Type B pancreatic cell (in vitro differentiated cells): ENCODE data around the gene ARAP1. TPM values are rescaled to one million over a fixed set of nuclear protein-coding genes. Genes with fewer than 3 reads are reported as not detected.

Source experiments
- DNase-seq: peaks from one replicate; pipeline ENCODE4 v3.0.0; 2021; ENCODE audit warnings: mixed read lengths; ENCODE audit not compliant: unreplicated experiment; ENCODE audit errors: extremely low spot score
- H3K27ac Mint-ChIP-seq: 2 replicates; pipeline ENCODE4 v1.8.0; 2021; ENCODE audit warnings: mild to moderate bottlenecking, mixed read lengths
- H3K27me3 Mint-ChIP-seq: 2 replicates; pipeline ENCODE4 v1.8.0; 2021; ENCODE audit warnings: mixed read lengths
- H3K36me3 Mint-ChIP-seq: 2 replicates; pipeline ENCODE4 v1.8.0; 2021; ENCODE audit warnings: mixed read lengths
- H3K4me1 Mint-ChIP-seq: one replicate; pipeline ENCODE4 v1.8.0; 2021; ENCODE audit warnings: mixed read lengths; ENCODE audit not compliant: unreplicated experiment
- H3K4me3 Mint-ChIP-seq: 2 replicates; pipeline ENCODE4 v1.8.0; 2021; ENCODE audit warnings: mild to moderate bottlenecking, mixed read lengths
- H3K9me3 Mint-ChIP-seq: 2 replicates; pipeline ENCODE4 v1.8.0; 2021; ENCODE audit warnings: mixed read lengths
- CTCF ChIP-seq: fragments of 200-600 bp; sonication (generic); conservative IDR thresholded peaks from 2 replicates; pipeline ENCODE4 v1.5.0; 2021; ENCODE audit warnings: antibody characterized with exemption, mild to moderate bottlenecking
- total RNA-seq: library from RNA; stranded (reverse); gene quantifications from 2 replicates; pipeline ENCODE4 v1.2.1, GENCODE V29; 2021; ENCODE audit warnings: low replicate concordance

Gene ARAP1
- total RNA-seq, 1 donor from 2014 or later = 80.5 TPM

- TF ChIP-seq CTCF = no peak
- H3K4me3 Mint-ChIP-seq = no peak overlapping the region
- H3K9me3 Mint-ChIP-seq = no peaks in the 10 kb centered on the region
- no peaks in the 10 kb centered on the region for H3K27me3 Mint-ChIP-seq
- H3K27ac Mint-ChIP-seq = peak overlapping the region; percentile 73
- no peaks in the 10 kb centered on the region for H3K36me3 Mint-ChIP-seq
- no peak for DNase-seq
- peaks cover 48% of the 10 kb centered on the region for H3K4me1 Mint-ChIP-seq
Observed at GRCh38 chr11:72768581-72768980, 16.4 kb upstream of the ARAP1 start.

DNA sequence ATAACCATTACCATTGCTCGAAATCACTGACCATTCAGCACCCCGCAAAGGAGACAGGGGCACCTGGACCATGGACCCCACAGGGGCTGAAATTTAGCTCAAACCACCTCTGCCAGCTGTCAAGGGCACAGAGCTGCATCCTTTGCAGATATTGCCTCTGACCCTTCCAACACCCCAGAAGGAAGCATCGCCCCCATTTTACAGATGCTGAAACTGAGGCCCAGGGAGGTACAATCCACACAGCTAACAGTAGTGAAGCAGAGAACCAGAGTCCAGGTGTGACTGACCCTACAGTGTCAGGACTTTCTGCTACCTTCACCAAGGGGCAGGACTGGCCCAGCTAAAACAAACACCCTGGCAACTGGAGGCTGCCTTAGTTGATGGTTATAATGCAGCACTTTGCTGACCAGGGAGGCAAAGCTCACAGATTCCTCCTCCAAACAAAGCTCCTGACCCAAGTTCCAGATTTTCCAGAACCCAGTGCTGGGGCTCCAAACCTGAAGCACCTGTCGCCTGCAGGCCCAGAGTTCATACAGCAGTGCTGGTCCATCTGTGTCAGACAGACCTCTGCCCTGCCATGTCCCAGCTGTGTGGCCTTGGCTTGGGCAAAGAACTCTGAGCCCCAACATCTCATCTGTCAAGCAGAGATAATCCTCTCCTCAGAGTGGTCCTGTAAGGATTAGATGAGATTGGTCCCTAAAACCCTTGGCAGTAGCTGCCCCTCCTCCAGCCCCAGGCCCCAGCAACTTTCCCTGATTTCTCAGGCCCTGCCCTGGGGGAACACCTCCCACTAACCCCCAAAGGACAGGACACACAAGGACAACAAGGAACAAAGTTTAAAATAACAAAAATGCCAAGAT, 15.2 kb upstream of the ARAP1 start:
- peaks cover 40% of the 10 kb centered on the region for H3K4me1 Mint-ChIP-seq
- no peak overlapping the region for H3K4me3 Mint-ChIP-seq
- no peaks in the 10 kb centered on the region for H3K36me3 Mint-ChIP-seq
- peak overlapping the region; percentile 73 for H3K27ac Mint-ChIP-seq
- no peak for DNase-seq
- no peak for TF ChIP-seq CTCF
- H3K27me3 Mint-ChIP-seq = no peaks in the 10 kb centered on the region
- H3K9me3 Mint-ChIP-seq = no peaks in the 10 kb centered on the region

DNA sequence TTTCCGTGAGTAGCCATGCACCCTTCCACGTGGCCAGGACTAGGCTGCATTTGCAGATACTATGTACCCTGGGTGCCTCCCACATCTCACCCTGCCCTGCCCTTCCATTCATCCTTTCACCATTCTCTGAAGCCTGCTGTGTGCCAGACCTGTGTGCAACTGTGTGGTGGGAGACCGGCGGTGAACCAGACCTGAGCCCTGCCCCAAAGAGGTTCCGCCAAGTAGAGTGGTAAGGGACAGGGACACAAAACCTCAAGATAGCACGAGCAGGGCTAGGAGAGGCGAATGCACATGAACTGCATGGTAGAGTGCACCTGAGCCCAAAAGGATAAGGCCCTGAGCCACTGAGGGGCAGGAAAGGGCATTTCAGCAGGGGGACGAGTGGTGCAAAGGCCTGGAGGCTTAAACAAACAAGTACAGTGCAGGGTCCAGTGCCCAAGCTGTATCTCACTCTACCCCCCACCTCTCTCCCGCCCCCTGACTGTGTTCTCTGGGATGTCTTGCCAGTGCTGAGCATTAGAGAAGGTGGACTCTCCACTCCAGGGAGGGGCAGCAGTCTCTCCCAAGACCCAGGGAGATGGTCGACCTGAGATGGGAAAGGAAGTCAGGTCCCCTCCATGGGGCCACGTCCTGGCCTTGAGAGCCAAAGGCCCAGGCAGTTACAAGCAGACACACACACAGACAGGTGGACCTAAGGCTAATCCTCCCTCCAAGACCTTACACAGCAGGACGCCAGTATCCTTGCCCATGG, 14.1 kb upstream of the ARAP1 start:
- Mint-ChIP-seq H3K9me3 (no peaks in the 10 kb centered on the region), H3K4me3 (no peak overlapping the region), H3K27me3 (no peaks in the 10 kb centered on the region), H3K27ac (peak overlapping the region; percentile 8), H3K36me3 (peaks cover 1% of the 10 kb centered on the region), H3K4me1 (peaks cover 41% of the 10 kb centered on the region)
- no peak for DNase-seq
- TF ChIP-seq CTCF = no peak

DNA sequence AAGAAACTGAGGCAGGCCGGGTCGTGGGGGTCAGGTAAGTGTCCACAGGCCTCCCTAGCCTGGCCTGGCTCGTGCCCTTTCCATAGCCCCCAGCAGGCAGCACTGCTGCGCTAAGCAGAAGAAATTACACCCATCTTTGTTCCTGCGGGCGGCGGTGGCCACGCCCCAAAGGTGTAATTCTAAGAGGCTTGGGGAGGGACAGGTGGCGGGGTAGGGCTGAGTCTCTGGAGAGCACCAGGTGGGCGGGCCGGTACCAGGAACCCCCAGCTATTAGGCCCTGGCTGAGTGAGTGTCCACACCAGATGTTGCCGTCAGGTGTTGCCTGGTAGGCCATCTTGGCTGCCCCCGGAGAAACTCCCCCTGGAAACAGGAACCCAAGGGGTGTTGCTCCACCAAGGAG, 12.3 kb upstream of the ARAP1 start:
- no peaks in the 10 kb centered on the region for H3K27me3 Mint-ChIP-seq
- no peak for TF ChIP-seq CTCF
- peaks cover 47% of the 10 kb centered on the region for H3K4me1 Mint-ChIP-seq
- H3K27ac Mint-ChIP-seq = peak overlapping the region; percentile 58
- no peaks in the 10 kb centered on the region for H3K9me3 Mint-ChIP-seq
- peaks cover 9% of the 10 kb centered on the region for H3K36me3 Mint-ChIP-seq
- DNase-seq = no peak
- H3K4me3 Mint-ChIP-seq = no peak overlapping the region

DNA sequence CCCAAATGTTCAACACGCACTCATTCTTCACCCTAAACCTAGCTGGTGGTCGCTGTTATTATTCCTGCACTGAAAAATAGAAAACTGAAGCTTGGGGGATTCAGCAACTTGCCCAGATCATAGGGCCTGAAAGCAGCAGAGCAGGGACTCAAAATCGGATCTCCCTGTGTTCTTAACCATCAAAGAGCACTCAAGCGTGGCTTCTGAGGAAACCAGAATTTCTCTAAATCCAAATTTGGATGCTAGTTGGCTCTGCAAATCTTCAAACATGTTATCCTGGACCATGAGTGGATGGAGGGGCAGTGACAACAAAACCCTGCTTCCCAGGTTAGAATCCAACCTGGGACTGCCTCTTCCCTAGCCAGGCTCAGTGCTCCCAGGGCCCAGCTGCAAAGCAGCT, 11.6 kb upstream of the ARAP1 start:
- Mint-ChIP-seq H3K27ac (peak overlapping the region; percentile 52), H3K27me3 (no peaks in the 10 kb centered on the region), H3K36me3 (peaks cover 13% of the 10 kb centered on the region), H3K4me3 (no peak overlapping the region), H3K9me3 (no peaks in the 10 kb centered on the region), H3K4me1 (peaks cover 52% of the 10 kb centered on the region)
- no peak for DNase-seq
- no peak for TF ChIP-seq CTCF
